SK-N-SH treated with all-trans-retinoic acid at 6 μM for 48 hours (cell line): Measurements from ENCODE around the gene ELF5.

Experiments
- ATAC-seq: fragments of 200-7000 bp; cut with Tn5 transposase; 3 replicates; pipeline ENCODE4 v1.9.1; 2020; ENCODE audit warnings: mild to moderate bottlenecking, moderate library complexity
- ARNTL ChIP-seq: fragments of 450-650 bp; formaldehyde crosslinking; IDR thresholded peaks from 2 replicates; pipeline ENCODE4 v1.5.0; 2020; ENCODE audit warnings: low read depth, mild to moderate bottlenecking, moderate library complexity, borderline replicate concordance
- BACH2 ChIP-seq: fragments of 250-450 bp; sonication (Bioruptor Pico); IDR thresholded peaks from 2 replicates; pipeline ENCODE4 v1.9.0; 2021; ENCODE audit warnings: mild to moderate bottlenecking, borderline replicate concordance
- CSDC2 ChIP-seq: fragments of 250-450 bp; sonication (Bioruptor Pico); IDR thresholded peaks from 2 replicates; pipeline ENCODE4 v1.5.0; 2020; ENCODE audit warnings: mild to moderate bottlenecking, moderate library complexity
- ESRRG ChIP-seq: fragments of 250-450 bp; sonication (Bioruptor Pico); IDR thresholded peaks from 2 replicates; pipeline ENCODE4 v1.6.1; 2021; ENCODE audit warnings: mild to moderate bottlenecking
- ISL1 ChIP-seq: fragments of 250-450 bp; sonication (Bioruptor Pico); IDR thresholded peaks from 2 replicates; pipeline ENCODE4 v2.1.2; 2022; ENCODE audit warnings: mild to moderate bottlenecking, moderate library complexity
- OSR1 ChIP-seq: fragments of 250-450 bp; sonication (Bioruptor Pico); IDR thresholded peaks from 2 replicates; pipeline ENCODE4 v1.8.0; 2022; ENCODE audit warnings: moderate library complexity, mild to moderate bottlenecking, inconsistent platforms
- PATZ1 ChIP-seq: fragments of 250-450 bp; sonication (Bioruptor Pico); IDR thresholded peaks from 2 replicates; pipeline ENCODE4 v1.8.0; 2020; ENCODE audit warnings: mild to moderate bottlenecking, moderate library complexity, borderline replicate concordance
- POU6F1 ChIP-seq: fragments of 250-450 bp; sonication (Bioruptor Pico); IDR thresholded peaks from 2 replicates; pipeline ENCODE4 v1.8.0; 2021; ENCODE audit warnings: low read depth, mild to moderate bottlenecking, moderate library complexity, borderline replicate concordance
- PPARA ChIP-seq: fragments of 250-450 bp; sonication (Bioruptor Pico); IDR thresholded peaks from 2 replicates; pipeline ENCODE4 v1.5.0; 2020; ENCODE audit warnings: mild to moderate bottlenecking, borderline replicate concordance
- RARB ChIP-seq: fragments of 250-450 bp; sonication (Bioruptor Pico); IDR thresholded peaks from 2 replicates; pipeline ENCODE4 v1.8.0; 2021; ENCODE audit warnings: mild to moderate bottlenecking, moderate library complexity
- SNAI2 ChIP-seq: fragments of 250-450 bp; sonication (Bioruptor Pico); IDR thresholded peaks from 2 replicates; pipeline ENCODE4 v1.5.0; 2020; ENCODE audit warnings: mild to moderate bottlenecking, moderate library complexity
- TCF4 ChIP-seq: fragments of 250-450 bp; sonication (Bioruptor Pico); IDR thresholded peaks from 2 replicates; pipeline ENCODE4 v1.8.0; 2021; ENCODE audit warnings: mild to moderate bottlenecking, moderate library complexity, borderline replicate concordance
- TOX ChIP-seq: fragments of 250-450 bp; sonication (Bioruptor Pico); IDR thresholded peaks from 2 replicates; pipeline ENCODE4 v1.8.0; 2021; ENCODE audit warnings: mild to moderate bottlenecking, moderate library complexity, borderline replicate concordance
- TSHZ2 ChIP-seq: fragments of 250-450 bp; sonication (Bioruptor Pico); IDR thresholded peaks from 2 replicates; pipeline ENCODE4 v1.5.0; 2020; ENCODE audit warnings: mild to moderate bottlenecking, moderate library complexity
- ZFP3 ChIP-seq: fragments of 250-450 bp; sonication (Bioruptor Pico); IDR thresholded peaks from 2 replicates; pipeline ENCODE4 v1.5.0; 2020; ENCODE audit warnings: mild to moderate bottlenecking, moderate library complexity
- ZFP30 ChIP-seq: fragments of 450-650 bp; formaldehyde crosslinking; IDR thresholded peaks from 2 replicates; pipeline ENCODE4 v1.5.0; 2022; ENCODE audit warnings: mild to moderate bottlenecking, moderate library complexity
- ZNF565 ChIP-seq: fragments of 450-650 bp; formaldehyde crosslinking; conservative IDR thresholded peaks from 2 replicates; pipeline ENCODE4 v1.5.0; 2020; ENCODE audit warnings: low read depth, mild to moderate bottlenecking, moderate library complexity
- ZNF8 ChIP-seq: fragments of 450-650 bp; formaldehyde crosslinking; IDR thresholded peaks from 2 replicates; pipeline ENCODE4 v1.5.0; 2020; ENCODE audit warnings: mild to moderate bottlenecking, moderate library complexity

The ELF5 gene

GRCh38 chr11:34492806-34493414, 20.7 kb downstream of the ELF5 start (continued):
- TF ChIP-seq POU6F1 (no peak), TCF4 (no peak), ZNF565 (CRISPR knock-in tag) (no peak), RARB (CRISPR knock-in tag) (no peak), ISL1 (no peak), TSHZ2 (CRISPR knock-in tag) (no peak), PPARA (CRISPR knock-in tag) (no peak)

GRCh38 chr11:34490304-34490703, 23.3 kb downstream of the ELF5 start:
- ATAC-seq, result no peak
- TF ChIP-seq ZFP30 (CRISPR knock-in tag) (no peak), ARNTL (CRISPR knock-in tag) (no peak), PATZ1 (CRISPR knock-in tag) (no peak), TSHZ2 (CRISPR knock-in tag) (no peak)

- ATAC-seq, result no peak
- TF ChIP-seq ZNF8 (CRISPR knock-in tag), result no peak
- TF ChIP-seq ZFP30 (CRISPR knock-in tag), result no peak
- no peak for TF ChIP-seq POU6F1
- TF ChIP-seq TOX, result no peak
- no peak for TF ChIP-seq ZFP3 (CRISPR knock-in tag)
- TF ChIP-seq ZNF565 (CRISPR knock-in tag), result no peak
- no peak for TF ChIP-seq CSDC2 (CRISPR knock-in tag)
- no peak for TF ChIP-seq OSR1 (CRISPR knock-in tag)
- TF ChIP-seq ESRRG (CRISPR knock-in tag), result no peak
- no peak for TF ChIP-seq TSHZ2 (CRISPR knock-in tag)
- TF ChIP-seq BACH2, result no peak
- TF ChIP-seq TCF4, result no peak
- no peak for TF ChIP-seq PATZ1 (CRISPR knock-in tag)
- no peak for TF ChIP-seq SNAI2 (CRISPR knock-in tag)
Observed at GRCh38 chr11:34488855-34489557, 24.6 kb downstream of the ELF5 start.
